Measurements from ENCODE around the gene ACER3.

- TF ChIP-seq CTCF (IDR thresholded peaks at IDR 0.05) (peak; percentile 32 to 66 (median 46)), POLR2A (IDR thresholded peaks at IDR 0.05) (no peak)
Measured at GRCh38 chr11:77046060-77046501, 185.4 kb downstream of the ACER3 start.

Data from heart left ventricle (tissue), 13 donors.